HG03159 (cell line): ENCODE results near the gene POLE.

Experiments
- ATAC-seq: cut with Tn5 transposase; IDR thresholded peaks from one replicate; pipeline ENCODE4 v1.9.1; 2021; ENCODE audit warnings: mild to moderate bottlenecking, moderate library complexity; ENCODE audit not compliant: unreplicated experiment

Gene POLE

GRCh38 chr12:132632521-132633228 lies 54.5 kb downstream of the POLE start:
- no peak for ATAC-seq

- ATAC-seq, result no peak
Observed at GRCh38 chr12:132631666-132632065, 55.5 kb downstream of the POLE start.

DNA sequence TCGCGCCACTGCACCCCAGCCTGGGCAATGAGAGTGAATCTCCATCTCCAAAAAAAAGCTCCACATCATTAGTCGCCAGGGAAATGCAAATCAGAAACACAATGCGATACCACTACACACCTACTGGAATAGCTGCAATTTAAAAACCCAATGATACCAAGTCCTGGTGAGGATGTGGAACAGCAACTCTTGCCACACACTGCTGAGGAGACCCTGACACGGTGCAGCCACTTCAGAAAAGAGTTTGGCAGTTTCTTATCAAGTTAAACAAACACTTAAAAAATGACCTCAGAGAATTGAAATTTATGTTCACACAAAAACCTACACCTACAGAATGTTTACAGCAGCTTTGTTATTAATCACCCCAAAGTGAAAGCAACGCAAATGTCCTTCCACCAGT lies 56.5 kb downstream of the POLE start:
- ATAC-seq, result no peak

GRCh38 chr12:132629330-132629729 lies 57.8 kb downstream of the POLE start:
- ATAC-seq, result no peak

DNA sequence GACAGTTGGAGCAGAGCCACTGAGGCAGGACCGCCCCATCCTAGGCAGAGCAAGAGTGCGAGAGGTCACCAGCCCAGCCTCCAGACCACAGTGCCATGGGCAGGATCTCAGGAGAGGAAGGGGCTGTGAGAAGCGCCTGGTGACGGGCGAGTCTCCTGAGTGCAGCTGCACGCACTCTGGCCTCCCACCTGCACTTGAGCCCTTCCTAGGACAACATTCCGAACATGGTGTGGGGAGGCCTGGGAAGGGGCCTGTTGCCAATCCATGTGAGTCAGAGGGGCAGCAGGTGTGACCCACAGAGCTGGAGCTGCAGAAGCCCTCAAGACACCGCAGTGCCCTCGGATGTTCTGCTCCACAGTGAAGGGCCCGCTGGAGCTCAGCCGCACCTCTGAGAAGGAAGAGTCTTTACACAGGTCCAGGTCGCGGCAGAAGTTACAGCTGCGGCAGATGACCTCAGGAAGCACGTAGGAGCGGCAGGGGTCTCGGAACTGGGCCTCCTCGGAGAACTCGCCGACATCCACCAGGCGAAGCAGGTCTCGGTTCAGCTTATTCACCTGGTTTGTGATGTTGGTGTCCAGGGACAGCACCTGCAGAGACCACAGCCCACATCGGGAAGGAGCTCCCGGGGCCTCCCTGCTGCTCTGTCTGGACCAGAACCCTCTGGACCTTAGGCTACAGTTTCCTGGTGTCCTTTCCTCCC lies 61.3 kb downstream of the POLE start:
- ATAC-seq, result no peak

GRCh38 chr12:132624910-132625630 lies 62.1 kb downstream of the POLE start:
- no peak for ATAC-seq

- no peak for ATAC-seq
Observed at GRCh38 chr12:132624186-132624855, 62.8 kb downstream of the POLE start.

DNA sequence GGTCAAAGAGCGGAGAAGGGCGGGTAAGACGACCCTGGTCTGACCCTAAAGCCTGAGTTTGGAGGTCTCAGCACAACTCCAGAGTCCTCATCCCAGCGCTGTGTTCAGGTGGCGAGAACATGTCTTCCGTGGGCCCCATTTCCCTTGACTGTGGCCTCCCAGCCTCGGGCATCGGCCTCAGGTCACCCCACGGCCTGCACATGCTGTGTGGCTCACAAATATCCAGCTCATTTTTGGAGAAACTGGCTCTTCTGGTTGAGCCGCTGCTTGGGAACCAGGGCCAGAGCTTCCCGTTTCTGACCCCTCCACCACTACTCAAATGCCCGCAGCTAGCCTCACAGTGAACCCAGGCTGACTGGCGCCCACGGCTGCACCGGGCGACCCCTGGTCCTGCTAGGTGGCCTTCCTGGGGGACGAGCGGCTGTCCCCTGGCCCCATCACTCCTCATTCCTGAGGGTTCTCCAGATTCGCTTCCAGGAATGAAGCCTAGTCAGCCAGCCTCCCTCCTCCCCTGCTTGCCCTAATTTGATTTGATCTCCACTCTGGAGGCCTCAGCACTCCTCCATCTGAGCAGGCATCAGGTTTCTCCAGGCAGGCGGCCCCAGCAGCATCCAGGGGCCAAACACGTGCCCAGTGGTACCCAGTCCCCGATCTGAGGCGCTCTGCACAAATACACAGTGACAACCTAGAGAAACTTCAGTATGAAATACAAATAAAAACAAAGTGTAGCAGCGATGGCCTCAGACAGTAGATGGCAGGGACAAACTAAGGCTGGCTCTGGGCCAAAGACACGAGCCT lies 63.9 kb downstream of the POLE start:
- ATAC-seq, result no peak

DNA sequence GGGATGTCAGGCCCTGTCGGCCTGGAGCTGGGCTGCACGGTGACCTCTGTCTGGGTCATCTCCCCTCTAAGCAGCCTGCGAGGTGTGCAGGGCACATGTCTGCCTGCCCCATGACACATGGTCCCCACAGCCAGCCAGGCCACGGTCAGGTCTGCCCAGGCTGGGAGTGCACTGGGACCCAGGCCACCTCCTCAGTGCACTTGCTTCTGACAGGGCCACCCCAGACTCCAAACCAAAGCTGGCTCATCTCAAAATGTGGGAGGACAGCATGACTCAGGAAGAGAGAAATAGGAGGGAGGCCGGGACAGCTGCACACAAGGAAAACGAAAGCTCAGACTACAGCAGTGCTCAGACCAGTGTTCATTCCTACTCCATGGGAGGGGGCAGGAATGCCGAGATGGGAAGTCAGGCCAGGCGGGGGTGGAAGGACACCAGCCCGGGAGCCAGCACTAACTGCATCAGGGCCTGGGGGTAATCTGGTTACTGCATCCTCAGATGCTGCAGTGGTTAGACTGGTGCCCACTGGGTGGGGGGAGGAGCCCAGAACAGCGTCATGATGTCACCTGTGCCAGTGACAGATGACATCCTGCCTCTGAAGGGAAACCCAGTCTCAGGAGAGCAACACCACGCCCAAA lies 64.6 kb downstream of the POLE start:
- no peak for ATAC-seq

GRCh38 chr12:132621657-132622435 lies 65.3 kb downstream of the POLE start:
- no peak for ATAC-seq

DNA sequence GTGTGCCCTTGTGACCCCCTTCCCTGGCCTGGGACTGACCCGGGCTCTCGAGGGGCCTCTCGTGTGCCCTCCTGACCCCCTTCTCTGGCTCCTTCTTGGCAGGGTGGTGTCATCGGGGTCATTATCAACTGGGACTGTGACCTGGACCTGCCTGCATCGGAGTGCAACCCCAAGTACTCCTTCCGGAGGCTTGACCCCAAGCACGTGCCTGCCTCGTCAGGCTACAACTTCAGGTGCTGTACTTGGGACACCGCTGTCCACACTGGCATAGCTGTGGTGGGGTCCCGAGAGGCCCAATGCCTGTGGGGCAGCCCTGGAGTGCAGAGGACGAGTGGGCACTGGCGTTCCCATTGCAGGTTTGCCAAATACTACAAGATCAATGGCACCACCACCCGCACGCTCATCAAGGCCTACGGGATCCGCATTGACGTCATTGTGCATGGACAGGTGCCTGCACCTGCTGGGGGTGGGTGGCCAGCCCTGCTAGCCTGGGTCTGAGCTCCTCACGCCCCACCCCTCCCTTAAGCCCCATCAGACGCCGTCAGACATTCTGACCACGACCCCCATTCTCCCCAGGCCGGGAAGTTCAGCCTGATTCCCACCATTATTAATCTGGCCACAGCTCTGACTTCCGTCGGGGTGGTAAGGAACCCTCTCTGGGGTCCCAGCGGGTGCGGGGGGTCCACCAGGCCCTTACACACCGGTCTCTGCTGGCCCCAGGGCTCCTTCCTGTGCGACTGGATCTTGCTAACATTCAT lies 66.1 kb downstream of the POLE start:
- no peak for ATAC-seq

GRCh38 chr12:132620113-132620898 lies 66.8 kb downstream of the POLE start:
- ATAC-seq, result no peak

- no peak for ATAC-seq
Observed at GRCh38 chr12:132619386-132620112, 67.6 kb downstream of the POLE start.

DNA sequence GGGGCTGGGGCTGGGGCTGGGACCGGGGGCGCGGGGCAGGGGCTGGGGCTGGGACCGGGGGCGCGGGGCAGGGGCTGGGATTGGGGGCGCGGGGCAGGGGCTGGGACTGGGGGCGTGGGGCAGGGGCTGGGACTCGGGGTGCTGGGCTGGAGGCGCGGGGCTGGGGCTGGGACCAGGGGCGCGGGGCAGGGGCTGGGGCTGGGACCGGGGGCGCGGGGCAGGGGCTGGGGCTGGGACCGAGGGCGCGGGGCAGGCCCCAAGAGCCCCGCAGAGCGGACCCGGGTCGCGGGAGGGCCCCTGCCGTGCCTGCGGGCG lies 68.1 kb downstream of the POLE start:
- ATAC-seq, result no peak

- no peak for ATAC-seq
Observed at GRCh38 chr12:132618683-132619043, 68.5 kb downstream of the POLE start, which contains the start of gene P2RX2. Gene P2RX2, plus strand, starts transcription at chr12:132618776. Its CDS starts 41 bp downstream, at chr12:132618817.

GRCh38 chr12:132617822-132618682 lies 69.1 kb downstream of the POLE start:
- ATAC-seq, result no peak
